Stimulated activated CD4-positive, alpha-beta T cell treated with anti-CD3 and anti-CD28 coated beads, Interleukin-4, amount 100 ng/mL, for 4 hours (primary cell): ENCODE measurements around the gene ZNRF1.
"Not testable (repeated sequence)": the region's sequence is repeated elsewhere in the genome, so short reads cannot be mapped to it uniquely, and the experiment has no call there.

Experiments
- DNase-seq, 2 experiments: peaks; one replicate each; pipeline ENCODE4 v3.0.0-alpha.2; 2020

ZNRF1 gene

GRCh38 chr16:75081179-75081859, 82.5 kb downstream of the ZNRF1 start:
- no peak for DNase-seq

GRCh38 chr16:75083813-75084212, 85.0 kb downstream of the ZNRF1 start:
- DNase-seq, result no peak

DNA sequence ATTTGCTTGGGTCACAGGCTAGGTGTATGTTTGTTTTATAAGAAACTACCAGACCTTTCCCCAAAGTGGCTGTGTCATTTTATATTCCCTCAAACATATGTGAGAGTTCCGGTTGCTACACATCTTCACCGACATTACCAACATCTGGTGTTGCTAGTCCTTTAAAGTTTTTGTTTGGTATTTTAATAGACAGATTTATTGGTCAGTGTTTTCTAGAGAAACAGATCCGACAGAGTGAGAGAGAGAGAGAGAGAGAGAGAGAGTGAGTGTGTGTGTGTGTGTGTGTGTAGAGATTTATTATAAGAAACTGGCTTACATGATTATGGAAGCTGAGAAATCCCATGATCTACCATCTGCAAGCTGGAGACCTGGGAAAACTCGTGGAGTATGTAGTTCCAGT, 86.7 kb downstream of the ZNRF1 start:
- DNase-seq, result no peak

DNA sequence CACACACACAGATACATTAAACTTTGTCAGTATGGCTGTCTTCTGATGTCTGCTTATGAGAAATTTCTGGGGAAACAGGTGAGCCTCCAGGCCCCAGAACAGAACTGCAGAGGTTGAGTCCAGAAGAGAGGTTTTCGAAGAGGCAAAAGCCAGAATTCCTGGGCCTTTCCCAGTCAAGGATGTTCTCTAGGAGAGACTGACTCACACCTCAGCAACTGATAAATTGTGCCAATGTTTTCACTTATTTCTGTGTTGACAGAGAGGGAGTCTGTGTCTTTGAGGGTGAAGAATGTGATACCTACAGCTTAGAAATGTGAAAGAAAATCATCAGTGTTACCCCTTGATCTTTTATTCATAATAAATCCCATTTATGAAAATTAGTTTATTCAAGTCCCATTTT, 87.5 kb downstream of the ZNRF1 start:
- no peak for DNase-seq

DNA sequence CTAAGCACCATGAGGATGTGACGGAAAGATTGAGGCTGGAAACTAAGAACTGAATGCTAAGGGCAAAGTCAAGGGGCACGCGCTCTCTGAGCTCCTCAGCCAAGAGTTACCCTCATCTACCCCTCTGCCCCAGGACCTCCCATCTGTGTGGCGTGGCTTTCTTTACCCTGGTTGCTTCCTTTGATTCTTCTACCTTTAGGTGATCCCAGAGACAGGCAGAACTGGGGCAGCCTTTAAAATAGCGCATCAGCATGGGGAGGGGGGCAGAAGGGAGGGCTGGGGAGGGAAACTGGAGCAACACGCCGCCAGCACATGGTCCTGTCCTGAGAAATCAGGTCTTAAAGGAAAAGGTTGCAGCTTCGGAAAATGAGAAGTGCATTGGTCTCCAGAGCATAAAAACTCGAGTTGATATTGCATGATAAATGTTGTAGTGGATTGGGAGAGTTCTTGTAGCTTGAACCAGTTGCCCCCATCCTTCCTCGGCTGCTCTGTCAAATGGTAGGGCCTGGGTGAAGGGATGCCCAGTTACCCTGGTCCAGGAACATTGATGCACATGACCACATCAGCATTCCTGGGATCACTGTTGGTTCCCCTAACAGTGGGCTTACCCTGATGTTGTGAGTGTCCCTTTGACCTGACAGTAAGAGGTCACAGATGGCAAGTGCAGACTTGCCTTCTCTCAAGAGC, 88.0 kb downstream of the ZNRF1 start:
- DNase-seq, result no peak

- no peak for DNase-seq
These were observed 88.7 kb downstream of the ZNRF1 start for GRCh38 chr16:75087375-75087979.

DNA sequence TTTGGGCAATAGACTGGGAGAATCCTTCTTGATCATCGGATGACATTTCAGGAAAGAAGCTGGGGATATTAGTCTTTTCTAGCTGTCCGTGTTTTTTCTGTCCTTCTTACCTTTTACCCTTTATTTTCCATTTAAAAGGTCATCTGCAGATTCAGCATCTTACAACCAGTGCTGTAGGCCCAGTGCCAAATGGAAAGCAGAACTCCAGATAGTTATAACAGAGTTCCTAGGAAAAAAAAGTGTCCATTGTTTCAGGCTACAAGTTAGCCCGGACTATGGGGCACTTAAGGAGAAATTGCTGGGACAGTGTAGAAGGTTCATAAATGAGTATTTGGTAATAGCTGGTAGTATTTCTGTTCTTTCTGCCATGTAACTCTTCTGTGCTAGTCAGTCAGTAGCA, 89.4 kb downstream of the ZNRF1 start:
- DNase-seq, result no peak

- DNase-seq, result no peak
These were observed 90.1 kb downstream of the ZNRF1 start for GRCh38 chr16:75088934-75089333.

DNA sequence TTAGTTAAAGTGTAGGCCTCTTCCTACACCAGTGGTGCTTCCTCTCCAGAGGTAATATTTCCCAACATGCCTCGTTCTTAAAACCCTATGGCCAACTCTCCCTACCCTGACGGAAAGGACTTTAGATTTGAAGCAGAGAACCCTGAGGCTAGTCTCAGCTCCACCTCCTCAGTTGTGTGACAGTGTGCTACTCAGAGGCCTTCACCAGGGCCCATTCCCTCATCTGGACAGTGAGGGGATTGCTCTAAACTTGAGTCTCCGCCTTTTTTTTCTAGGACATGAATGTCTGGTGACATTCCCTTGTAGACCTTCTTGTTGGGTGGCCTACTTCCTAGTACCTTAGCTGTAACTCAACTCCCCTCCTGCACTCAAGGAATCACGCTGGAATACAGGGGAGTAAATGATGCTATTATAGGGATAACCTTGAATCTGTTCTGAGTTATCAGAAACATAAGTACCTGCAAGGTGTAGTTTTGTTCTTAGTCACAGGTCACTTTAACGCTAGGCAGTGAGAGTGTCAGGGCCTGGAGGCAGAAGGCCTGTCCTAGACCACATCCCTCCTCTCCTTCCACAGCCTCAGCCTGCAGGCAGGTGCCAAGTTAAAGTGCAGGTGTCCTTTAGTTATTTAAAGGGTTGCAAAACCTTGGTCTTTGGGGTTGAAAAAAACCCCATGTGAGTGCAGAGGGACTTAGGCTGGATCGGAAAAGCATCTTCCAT, 90.8 kb downstream of the ZNRF1 start:
- DNase-seq, result no peak

- DNase-seq, result not testable (repeated sequence)
These were observed 92.1 kb downstream of the ZNRF1 start for GRCh38 chr16:75090899-75091298.

GRCh38 chr16:75091619-75092018, 92.8 kb downstream of the ZNRF1 start:
- not testable (repeated sequence) for DNase-seq

DNA sequence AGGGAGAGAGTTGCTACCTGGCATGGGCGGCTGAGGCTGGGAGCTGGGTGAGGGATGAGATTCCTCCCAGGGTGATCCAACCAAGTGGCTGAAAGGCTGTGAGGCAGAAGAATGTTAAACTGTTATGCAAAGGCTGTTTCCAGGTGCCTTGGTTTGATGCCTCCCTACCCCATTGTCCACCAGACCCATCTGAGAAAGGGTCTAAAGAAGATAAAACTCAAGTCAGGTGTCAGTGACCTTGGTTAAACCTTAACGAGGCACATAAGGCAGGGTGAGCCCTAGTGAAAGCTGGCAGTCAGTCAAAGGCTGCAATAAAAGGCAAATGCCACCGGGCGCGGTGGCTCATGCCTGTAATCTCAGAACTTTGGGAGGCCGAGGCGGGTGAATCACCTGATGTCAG, 94.0 kb downstream of the ZNRF1 start:
- no peak for DNase-seq

DNA sequence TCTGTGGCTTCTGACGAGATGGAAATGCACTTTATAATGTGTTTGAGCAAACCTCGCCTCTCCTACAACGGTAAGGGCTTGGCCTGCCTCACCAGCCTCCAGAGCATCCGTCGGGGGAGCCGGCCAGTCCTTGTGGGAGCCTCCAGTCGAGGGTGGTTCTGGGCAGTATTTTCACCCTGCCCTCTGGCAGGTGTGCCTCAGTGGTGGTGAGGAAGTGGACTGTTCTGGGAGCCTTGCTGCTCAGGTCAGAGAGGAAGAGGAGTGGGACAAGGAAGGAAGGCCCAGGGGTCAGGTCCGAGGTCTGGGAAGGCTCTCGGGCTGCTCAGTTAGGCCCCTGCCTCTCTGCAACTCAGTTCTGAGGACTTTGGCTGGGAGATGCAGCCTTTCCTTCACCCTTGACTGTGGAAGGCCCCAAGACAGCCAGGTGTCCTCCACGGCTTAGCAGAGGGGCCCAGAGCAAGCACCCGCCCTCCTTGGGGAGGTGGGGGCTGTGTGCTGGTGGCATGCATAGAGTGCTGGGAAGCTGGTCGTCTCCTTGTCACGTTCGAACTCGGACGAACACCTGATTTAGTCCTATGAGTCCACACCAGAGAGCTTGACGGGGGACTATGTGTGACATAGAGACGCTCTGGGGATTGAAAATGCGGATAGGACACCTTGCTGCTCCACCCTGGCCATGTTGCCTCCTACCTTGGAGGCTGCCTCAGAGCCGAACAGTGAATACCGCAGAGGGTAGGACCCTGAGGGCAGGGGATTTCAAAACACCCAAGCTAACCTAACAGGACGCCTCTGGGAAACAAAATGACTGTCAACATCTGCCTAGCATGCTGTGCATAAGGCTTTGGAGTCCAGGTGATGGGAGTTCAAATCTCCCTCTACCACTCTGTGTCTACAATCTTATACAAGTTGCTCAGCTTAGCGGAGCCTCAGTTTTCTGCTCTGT, 95.0 kb downstream of the ZNRF1 start:
- DNase-seq, result no peak

GRCh38 chr16:75095204-75095621, 96.4 kb downstream of the ZNRF1 start:
- no peak for DNase-seq

DNA sequence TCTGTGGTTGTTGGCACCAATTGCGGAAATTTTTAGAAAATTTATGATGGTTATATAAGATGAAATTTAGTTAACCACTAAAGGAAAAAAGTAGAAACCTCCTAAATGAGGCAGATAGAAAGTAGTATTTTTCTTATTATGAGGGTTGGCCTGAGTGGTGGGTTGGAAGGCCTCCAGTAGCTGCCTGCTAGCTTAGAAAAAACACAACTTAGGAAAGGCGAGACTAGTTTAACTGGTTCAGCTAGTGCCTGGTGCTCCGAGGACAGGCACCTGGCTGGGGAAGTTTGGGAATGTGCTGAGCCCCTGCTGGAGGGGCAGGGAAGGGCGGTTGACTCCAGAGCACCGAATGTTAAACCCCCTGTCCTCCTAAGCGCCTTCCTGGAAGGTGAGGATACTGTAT, 97.8 kb downstream of the ZNRF1 start:
- DNase-seq, result no peak

GRCh38 chr16:75097191-75097761, 98.5 kb downstream of the ZNRF1 start:
- no peak for DNase-seq

- peak; percentile 57 to 74 for DNase-seq
These were observed 99.4 kb downstream of the ZNRF1 start for GRCh38 chr16:75097941-75098901.

DNA sequence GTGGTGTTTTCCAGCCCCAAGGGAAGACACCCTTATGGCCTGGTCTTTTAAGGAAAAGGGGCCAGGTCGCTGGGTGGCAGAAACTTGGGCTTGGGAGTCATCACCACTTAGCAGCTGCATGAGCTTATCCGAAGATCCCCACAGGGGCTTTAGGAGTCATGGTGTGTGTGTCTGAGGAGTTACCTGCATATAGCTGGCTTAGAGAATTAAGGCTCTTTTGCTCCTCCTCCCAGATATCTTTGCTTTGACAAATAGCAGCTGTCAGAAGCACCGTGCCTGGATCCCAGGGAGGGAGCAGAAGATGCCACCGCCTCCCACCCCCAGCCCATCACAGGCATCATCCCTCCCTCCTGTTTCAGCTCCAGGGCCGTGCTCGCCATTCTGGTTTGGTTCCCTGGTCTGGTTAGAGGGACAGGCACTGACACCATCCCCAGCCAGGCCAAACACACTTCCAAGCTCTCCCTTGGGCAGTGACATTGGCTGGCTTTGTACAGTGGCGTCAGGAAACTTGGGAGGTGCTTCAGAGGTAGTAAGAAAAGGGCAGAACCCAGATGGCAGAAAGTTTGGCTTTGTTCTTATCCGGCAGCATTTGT, 100.3 kb downstream of the ZNRF1 start:
- no peak for DNase-seq

- peak in 1 of 2 experiments; percentile 17 for DNase-seq
These were observed 101.1 kb downstream of the ZNRF1 start for GRCh38 chr16:75099738-75100602.
